Activated T-helper 17 cell treated with anti-CD3 and anti-CD28 coated beads, Interleukin-2, amount 50 U/mL, for 72 hours (primary cell): ENCODE measurements around the gene SUN2. TPM values are rescaled to one million over a fixed set of nuclear protein-coding genes. Genes with fewer than 3 reads are reported as not detected.

Source experiments
- ATAC-seq: fragments of 150-1000 bp; cut with Tn5 transposase; replicated peaks from 2 replicates; pipeline ENCODE4 v1.10.0; 2021; ENCODE audit warnings: mild to moderate bottlenecking, moderate library complexity
- H3K27ac Mint-ChIP-seq: one replicate; pipeline ENCODE4 v1.8.0; 2022; ENCODE audit warnings: mixed read lengths
- H3K27me3 Mint-ChIP-seq: one replicate; pipeline ENCODE4 v1.8.0; 2022; ENCODE audit warnings: mixed read lengths
- H3K36me3 Mint-ChIP-seq: one replicate; pipeline ENCODE4 v1.8.0; 2022; ENCODE audit warnings: low read depth, mild to moderate bottlenecking, mixed read lengths
- H3K4me1 Mint-ChIP-seq: one replicate; pipeline ENCODE4 v1.8.0; 2022; ENCODE audit warnings: mixed read lengths
- H3K4me3 Mint-ChIP-seq: one replicate; pipeline ENCODE4 v1.8.0; 2022; ENCODE audit warnings: mild to moderate bottlenecking, mixed read lengths
- H3K9me3 Mint-ChIP-seq: one replicate; pipeline ENCODE4 v1.8.0; 2022; ENCODE audit warnings: mixed read lengths
- total RNA-seq, 2 donors: library from RNA; stranded (reverse); gene quantifications; one replicate each; pipeline ENCODE4 v1.2.3, GENCODE V29; 2022

SUN2 gene
- total RNA-seq, 2 donors from 2014 or later = 193 to 216 TPM

DNA sequence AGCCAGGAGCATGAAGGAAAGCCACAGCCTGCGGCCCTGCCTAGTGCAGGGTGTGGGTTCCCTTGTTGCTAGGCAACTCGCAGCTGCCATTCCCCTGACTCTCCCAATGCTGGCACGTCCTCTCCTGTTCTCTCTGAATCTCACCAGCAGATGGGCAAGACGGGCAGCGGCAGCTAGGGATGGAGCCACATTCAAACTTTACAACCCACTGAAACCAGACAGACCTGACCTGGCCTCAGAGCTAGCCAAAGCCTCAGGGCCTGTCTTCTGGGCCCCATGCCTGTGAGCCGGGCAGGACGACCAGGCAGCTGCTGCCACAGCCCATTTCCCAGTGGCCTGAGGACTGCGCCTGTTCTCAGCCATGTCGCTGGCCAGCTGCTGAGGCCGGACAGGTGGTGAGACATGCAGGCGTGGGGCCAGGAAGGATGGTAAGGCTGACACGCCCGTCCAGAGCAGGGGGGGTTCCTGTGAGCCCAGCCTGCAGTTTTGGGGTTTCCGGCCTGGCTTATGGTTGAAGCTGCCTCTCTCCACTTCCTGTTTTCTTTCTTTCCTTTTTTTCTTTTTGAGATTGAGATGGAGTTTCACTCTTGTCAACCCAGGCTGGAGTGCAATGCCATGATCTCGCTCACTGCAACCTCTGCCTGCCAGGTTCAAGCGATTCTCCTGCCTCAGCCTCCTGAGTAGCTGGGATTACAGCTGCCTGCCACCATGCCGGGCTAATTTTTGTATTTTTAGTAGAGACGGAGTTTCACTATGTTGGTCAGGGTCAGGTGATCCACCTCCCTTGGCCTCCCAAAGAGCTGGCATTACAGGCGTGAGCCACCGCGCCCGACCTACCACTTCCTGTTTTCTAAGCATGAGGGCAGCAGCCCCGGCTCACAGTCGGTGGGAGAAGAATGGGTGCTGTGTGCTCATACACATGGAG, 4.1 kb downstream of the SUN2 start:
- H3K4me1 Mint-ChIP-seq = peaks cover 16% of the 10 kb centered on the region
- H3K27ac Mint-ChIP-seq = peak overlapping the region; percentile 93
- peak; percentile 45 for ATAC-seq
- peaks cover 90% of the 10 kb centered on the region for H3K36me3 Mint-ChIP-seq
- H3K4me3 Mint-ChIP-seq = peak overlapping the region; percentile 88
- H3K9me3 Mint-ChIP-seq = no peaks in the 10 kb centered on the region
- no peaks in the 10 kb centered on the region for H3K27me3 Mint-ChIP-seq

DNA sequence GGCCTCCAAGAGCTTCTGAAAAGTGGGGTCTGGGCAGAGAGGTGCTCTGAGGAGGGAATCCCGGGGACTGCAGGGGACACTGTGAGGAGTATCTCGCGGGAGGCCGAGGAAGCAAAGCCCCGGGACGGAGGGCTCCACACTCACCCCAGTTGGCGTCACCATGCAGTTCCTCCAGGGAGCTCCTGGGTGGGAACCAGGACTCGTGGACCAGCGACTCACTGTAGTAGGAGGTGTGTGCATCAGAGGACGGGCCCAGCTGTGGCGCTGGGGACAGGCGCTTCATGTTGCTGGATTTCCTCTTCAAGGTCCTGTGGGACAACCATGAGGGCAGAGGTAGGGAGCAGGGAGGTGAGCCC, 4.8 kb downstream of the SUN2 start:
- no peak for ATAC-seq
- H3K4me3 Mint-ChIP-seq = peak overlapping the region; percentile 88
- H3K4me1 Mint-ChIP-seq = peaks cover 14% of the 10 kb centered on the region
- H3K9me3 Mint-ChIP-seq = no peaks in the 10 kb centered on the region
- H3K36me3 Mint-ChIP-seq = peaks cover 93% of the 10 kb centered on the region
- peak overlapping the region; percentile 93 for H3K27ac Mint-ChIP-seq
- H3K27me3 Mint-ChIP-seq = no peaks in the 10 kb centered on the region

DNA sequence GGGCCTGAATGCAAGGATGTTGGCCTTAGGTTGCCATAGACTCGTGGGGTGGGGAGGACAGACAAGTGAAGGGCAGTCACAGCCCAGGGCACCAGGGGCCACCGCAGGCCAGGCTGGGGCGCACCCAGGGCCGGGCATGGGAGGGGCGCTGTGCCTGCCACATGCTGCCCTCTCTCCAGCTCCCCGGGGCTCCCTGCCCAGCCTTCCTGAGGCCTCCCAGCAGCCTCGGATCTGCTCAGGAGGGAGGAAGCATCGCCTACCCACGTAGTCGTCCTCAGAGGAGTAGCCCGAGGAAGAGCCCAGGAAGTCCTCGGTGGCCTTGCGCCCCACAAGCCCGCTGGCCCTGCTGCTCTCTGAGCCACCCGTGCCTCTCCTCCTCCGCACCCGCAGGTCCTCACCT, 5.2 kb downstream of the SUN2 start:
- Mint-ChIP-seq H3K27me3 (no peaks in the 10 kb centered on the region), H3K9me3 (no peaks in the 10 kb centered on the region), H3K27ac (no peak overlapping the region), H3K4me3 (peak overlapping the region; percentile 88), H3K4me1 (peaks cover 14% of the 10 kb centered on the region), H3K36me3 (peaks cover 97% of the 10 kb centered on the region)
- no peak for ATAC-seq

GRCh38 chr22:38750104-38750503, 5.7 kb downstream of the SUN2 start:
- no peaks in the 10 kb centered on the region for H3K27me3 Mint-ChIP-seq
- H3K9me3 Mint-ChIP-seq = no peaks in the 10 kb centered on the region
- H3K4me3 Mint-ChIP-seq = peak overlapping the region; percentile 88
- ATAC-seq = no peak
- H3K4me1 Mint-ChIP-seq = peaks cover 14% of the 10 kb centered on the region
- H3K36me3 Mint-ChIP-seq = peaks cover 100% of the 10 kb centered on the region
- no peak overlapping the region for H3K27ac Mint-ChIP-seq

- Mint-ChIP-seq H3K9me3 (no peaks in the 10 kb centered on the region), H3K4me3 (no peak overlapping the region), H3K27ac (peak overlapping the region; percentile 59), H3K36me3 (peaks cover 100% of the 10 kb centered on the region), H3K4me1 (peaks cover 14% of the 10 kb centered on the region), H3K27me3 (no peaks in the 10 kb centered on the region)
- ATAC-seq = no peak
Observed at GRCh38 chr22:38748487-38749136, 7.2 kb downstream of the SUN2 start.

- Mint-ChIP-seq H3K36me3 (peaks cover 100% of the 10 kb centered on the region), H3K4me3 (no peak overlapping the region), H3K4me1 (no peaks in the 10 kb centered on the region), H3K27me3 (no peaks in the 10 kb centered on the region), H3K9me3 (no peaks in the 10 kb centered on the region), H3K27ac (no peak overlapping the region)
- ATAC-seq = no peak
Observed at GRCh38 chr22:38745676-38746460, 9.9 kb downstream of the SUN2 start.

DNA sequence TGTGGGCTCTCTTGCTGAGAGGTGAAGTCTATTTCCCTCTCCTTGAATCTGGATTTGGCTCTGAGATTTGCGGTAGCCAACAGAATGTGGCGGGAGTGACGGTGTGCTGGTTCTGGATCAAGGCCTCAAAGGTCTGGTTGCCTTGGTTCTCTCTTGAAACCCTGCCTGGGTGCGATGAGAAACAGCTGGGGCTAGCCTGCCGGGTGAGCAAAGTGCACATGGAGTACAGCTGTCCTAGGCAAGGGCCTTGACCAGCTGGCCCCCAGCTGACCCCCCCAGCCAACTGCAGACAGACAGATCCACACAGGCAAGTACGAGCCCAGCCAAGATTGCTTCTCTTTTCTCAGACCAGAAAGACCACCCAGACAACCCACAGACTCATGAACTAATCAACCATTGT, 10.8 kb downstream of the SUN2 start:
- Mint-ChIP-seq H3K27me3 (no peaks in the 10 kb centered on the region), H3K4me1 (no peaks in the 10 kb centered on the region), H3K27ac (peak overlapping the region; percentile 36), H3K9me3 (no peaks in the 10 kb centered on the region), H3K4me3 (no peak overlapping the region), H3K36me3 (peaks cover 100% of the 10 kb centered on the region)
- no peak for ATAC-seq

GRCh38 chr22:38742176-38742942, 13.4 kb downstream of the SUN2 start:
- peaks cover 7% of the 10 kb centered on the region for H3K4me1 Mint-ChIP-seq
- ATAC-seq = no peak
- no peak overlapping the region for H3K4me3 Mint-ChIP-seq
- no peaks in the 10 kb centered on the region for H3K9me3 Mint-ChIP-seq
- no peaks in the 10 kb centered on the region for H3K27me3 Mint-ChIP-seq
- H3K27ac Mint-ChIP-seq = no peak overlapping the region
- H3K36me3 Mint-ChIP-seq = peaks cover 100% of the 10 kb centered on the region

DNA sequence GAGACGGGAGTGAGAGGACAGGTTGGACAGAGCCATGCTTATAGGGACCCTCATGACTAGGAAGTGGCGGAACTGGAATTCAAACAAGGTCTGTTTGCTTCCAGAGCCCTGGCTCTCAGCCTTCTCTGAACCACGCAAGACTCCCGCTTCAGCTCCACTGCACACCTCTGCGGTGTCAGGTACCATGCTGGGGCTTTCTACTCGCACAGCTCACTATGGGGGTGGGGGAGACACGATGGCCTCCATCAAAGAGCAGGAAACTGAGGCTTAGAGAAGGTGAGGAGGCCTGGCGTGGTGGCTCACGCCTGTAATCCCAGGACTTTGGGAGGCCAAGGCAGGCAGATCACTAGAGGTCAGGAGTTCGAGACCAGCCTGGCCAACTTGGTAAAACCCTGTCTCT, 14.2 kb downstream of the SUN2 start:
- H3K36me3 Mint-ChIP-seq = peaks cover 100% of the 10 kb centered on the region
- no peak overlapping the region for H3K4me3 Mint-ChIP-seq
- peaks cover 10% of the 10 kb centered on the region for H3K4me1 Mint-ChIP-seq
- H3K9me3 Mint-ChIP-seq = no peaks in the 10 kb centered on the region
- H3K27me3 Mint-ChIP-seq = no peaks in the 10 kb centered on the region
- ATAC-seq = no peak
- peak overlapping the region; percentile 66 for H3K27ac Mint-ChIP-seq

- H3K27me3 Mint-ChIP-seq = no peaks in the 10 kb centered on the region
- no peak overlapping the region for H3K4me3 Mint-ChIP-seq
- no peak for ATAC-seq
- H3K27ac Mint-ChIP-seq = peak overlapping the region; percentile 66
- peaks cover 10% of the 10 kb centered on the region for H3K4me1 Mint-ChIP-seq
- H3K36me3 Mint-ChIP-seq = peaks cover 100% of the 10 kb centered on the region
- H3K9me3 Mint-ChIP-seq = no peaks in the 10 kb centered on the region
Observed at GRCh38 chr22:38741166-38741565, 14.6 kb downstream of the SUN2 start.

GRCh38 chr22:38740754-38741153, 15.0 kb downstream of the SUN2 start:
- Mint-ChIP-seq H3K36me3 (peaks cover 100% of the 10 kb centered on the region), H3K4me1 (peaks cover 10% of the 10 kb centered on the region)

DNA sequence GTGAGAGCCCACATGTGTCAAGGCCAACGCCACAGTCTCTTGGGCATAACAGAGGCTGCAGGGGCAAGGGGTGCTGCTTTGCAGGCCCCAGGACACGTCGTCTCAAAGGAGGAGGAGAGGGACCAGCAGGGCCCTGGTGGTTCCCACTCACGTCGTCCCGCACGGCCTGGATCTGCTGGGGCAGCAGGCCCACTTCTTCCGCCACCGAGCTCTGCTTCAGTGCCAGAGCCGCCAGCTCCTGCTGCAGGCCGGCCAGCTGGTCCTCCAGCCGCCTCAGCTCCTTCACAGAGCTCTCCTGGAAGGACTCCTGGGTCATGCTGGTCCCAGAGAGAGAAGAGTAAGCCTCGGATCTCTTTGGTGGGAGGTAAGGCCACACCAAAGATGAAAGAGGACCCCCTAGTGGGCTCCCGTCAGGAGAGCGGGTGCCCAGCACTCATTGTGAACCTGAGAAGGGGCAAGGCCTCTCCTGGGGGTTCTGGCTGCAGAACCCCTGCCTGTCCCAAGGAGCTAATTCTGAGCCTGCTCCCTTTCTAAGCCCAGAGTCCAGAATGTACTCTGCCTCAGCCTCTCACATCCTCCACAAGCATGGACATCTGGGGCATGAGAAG, 15.6 kb downstream of the SUN2 start:
- H3K9me3 Mint-ChIP-seq = no peaks in the 10 kb centered on the region
- no peaks in the 10 kb centered on the region for H3K27me3 Mint-ChIP-seq
- H3K27ac Mint-ChIP-seq = peak overlapping the region; percentile 48
- no peak for ATAC-seq
- H3K4me3 Mint-ChIP-seq = no peak overlapping the region
- peaks cover 100% of the 10 kb centered on the region for H3K36me3 Mint-ChIP-seq
- peaks cover 10% of the 10 kb centered on the region for H3K4me1 Mint-ChIP-seq

More at GRCh38 chr22:38740754-38741153, 15.0 kb downstream of the SUN2 start:
- Mint-ChIP-seq H3K27ac (no peak overlapping the region), H3K27me3 (no peaks in the 10 kb centered on the region), H3K4me3 (no peak overlapping the region), H3K9me3 (no peaks in the 10 kb centered on the region)
- no peak for ATAC-seq

DNA sequence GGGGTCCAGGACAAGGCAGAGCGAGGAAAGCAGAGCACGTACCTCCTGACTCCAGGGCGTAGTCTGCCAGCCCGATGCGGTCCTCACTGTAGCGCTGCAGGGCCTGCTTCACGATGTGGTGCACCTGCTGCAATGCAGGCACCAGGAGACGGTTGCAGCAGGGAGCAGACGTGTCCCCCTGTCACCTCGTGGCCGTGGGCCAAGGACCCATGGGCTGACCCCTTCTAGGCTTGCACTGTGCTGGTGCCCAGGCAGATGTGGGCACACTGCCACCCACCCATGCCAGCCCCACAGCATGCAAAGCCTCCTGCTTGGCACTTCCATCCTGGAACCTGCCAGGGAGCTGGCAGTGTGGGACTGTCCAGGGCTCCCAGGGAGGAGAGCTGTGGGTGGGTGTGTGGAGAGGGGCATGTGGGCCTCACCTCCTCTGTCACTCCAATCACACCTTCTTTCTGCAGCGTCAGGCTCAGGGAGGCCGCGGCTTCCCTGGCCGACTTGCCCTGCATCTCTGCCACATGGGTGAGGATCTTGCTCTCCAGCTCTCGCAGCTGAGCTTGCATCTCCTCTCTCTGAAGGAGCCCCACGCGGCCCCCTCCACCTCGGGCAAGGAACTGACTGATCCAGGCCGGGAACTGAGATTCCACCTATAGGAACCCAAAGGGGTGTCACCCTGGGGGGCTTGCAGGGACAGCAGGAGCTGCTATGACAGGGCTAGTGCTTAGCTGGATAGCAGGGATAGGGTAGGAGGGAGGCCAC, 16.3 kb downstream of the SUN2 start:
- Mint-ChIP-seq H3K36me3 (peaks cover 100% of the 10 kb centered on the region), H3K27ac (peak overlapping the region; percentile 48), H3K9me3 (no peaks in the 10 kb centered on the region), H3K4me3 (no peak overlapping the region), H3K4me1 (peaks cover 12% of the 10 kb centered on the region), H3K27me3 (no peaks in the 10 kb centered on the region)
- ATAC-seq = no peak
